GM23338 (cell line): Measurements from ENCODE around the gene COMTD1. TPM values are rescaled to one million over a fixed set of nuclear protein-coding genes. Genes with fewer than 3 reads are reported as not detected.

ENCODE experiments used
- CREB1 ChIP-seq: fragments of 250-450 bp; sonication (Bioruptor Pico); IDR thresholded peaks from 2 replicates; pipeline ENCODE4 v1.5.0; 2020; ENCODE audit warnings: low read depth, mild to moderate bottlenecking, moderate library complexity
- CTCF ChIP-seq, 2 experiments: fragments of 200-600 bp in 1 of 2; sonication (generic) in 1 of 2; conservative IDR thresholded peaks; 2 replicates each; pipeline versions ENCODE4 v1.5.1 to v1.6.1; 2016 to 2017; ENCODE audit warnings: antibody characterized with exemption in 2 of 2, low read depth in 2 of 2, mild to moderate bottlenecking in 2 of 2, moderate library complexity in 1 of 2
- ETS1 ChIP-seq: IDR thresholded peaks from 2 replicates; pipeline ENCODE4 v1.6.1; 2016; ENCODE audit warnings: antibody characterized with exemption
- EZH2phosphoT487 ChIP-seq: fragments of 200-600 bp; sonication (generic); IDR thresholded peaks from one replicate; pipeline ENCODE4 v1.8.1; 2018; ENCODE audit warnings: antibody characterized with exemption; ENCODE audit not compliant: unreplicated experiment
- POLR2AphosphoS5 ChIP-seq: IDR thresholded peaks from 2 replicates; pipeline ENCODE4 v1.6.1; 2016; ENCODE audit warnings: antibody characterized with exemption, low read depth
- STAT1 ChIP-seq: IDR thresholded peaks from one replicate; pipeline ENCODE4 v1.6.1; 2016; ENCODE audit warnings: antibody characterized with exemption; ENCODE audit not compliant: unreplicated experiment
- ZNF331 ChIP-seq: fragments of 250-450 bp; sonication (Bioruptor Pico); IDR thresholded peaks from 2 replicates; pipeline ENCODE4 v1.5.0; 2020; ENCODE audit warnings: low read depth, mild to moderate bottlenecking, moderate library complexity
- ZNF462 ChIP-seq: fragments of 250-450 bp; sonication (Bioruptor Pico); IDR thresholded peaks from 2 replicates; pipeline ENCODE4 v1.5.0; 2020; ENCODE audit warnings: mild to moderate bottlenecking, moderate library complexity
- polyA plus RNA-seq: library from polyadenylated mRNA; unstranded; fragments of >200 nt; fragmentation: Nextera tagmentation; extraction: Ambion mirVana; gene quantifications from 2 replicates; pipeline ENCODE4 v1.2.1, GENCODE V29; 2016
- total RNA-seq: library from RNA; depleted of rRNA; stranded (reverse); fragments of >200 nt; shearing (Covaris generic); gene quantifications from 2 replicates; pipeline ENCODE4 v1.2.3, GENCODE V29; 2014

COMTD1 gene
- total and polyA plus RNA-seq, 2 experiments from 2014 or later, result 40.0 to 46.7 TPM

- TF ChIP-seq ZNF462 (CRISPR knock-in tag), result no peak
- TF ChIP-seq ETS1, result no peak
- no peak for TF ChIP-seq ZNF331 (CRISPR knock-in tag)
- TF ChIP-seq POLR2AphosphoS5, result no peak
- TF ChIP-seq STAT1, result no peak
- TF ChIP-seq EZH2phosphoT487, result no peak
- TF ChIP-seq CTCF (conservative IDR thresholded peaks at IDR 0.05; ENCODE audit: low read depth in 2 of 2), result no peak
- no peak for TF ChIP-seq CREB1 (CRISPR knock-in tag)
Observed at GRCh38 chr10:75211007-75211691, 24.6 kb downstream of the COMTD1 start (continued).
